Neural crest cell (in vitro differentiated cells): ENCODE results near the gene RIPK3. TPM values are rescaled to one million over a fixed set of nuclear protein-coding genes. Genes with fewer than 3 reads are reported as not detected.

Experiments used
- DNase-seq: peaks from one replicate; pipeline ENCODE4 v3.0.0; 2021; ENCODE audit warnings: low read depth, mixed read lengths, low spot score
- H3K27ac Mint-ChIP-seq: one replicate; pipeline ENCODE4 v1.8.0; 2021; ENCODE audit warnings: mild to moderate bottlenecking, mixed read lengths; ENCODE audit not compliant: unreplicated experiment
- H3K27me3 Mint-ChIP-seq: 2 replicates; pipeline ENCODE4 v1.8.0; 2021; ENCODE audit warnings: low read depth, mild to moderate bottlenecking, mixed read lengths
- H3K36me3 Mint-ChIP-seq: 2 replicates; pipeline ENCODE4 v1.8.0; 2021; ENCODE audit warnings: low read depth, mild to moderate bottlenecking, mixed read lengths
- H3K4me1 Mint-ChIP-seq: 2 replicates; pipeline ENCODE4 v1.8.0; 2021; ENCODE audit warnings: mixed read lengths
- H3K4me3 Mint-ChIP-seq: one replicate; pipeline ENCODE4 v1.8.0; 2021; ENCODE audit warnings: mild to moderate bottlenecking, mixed read lengths
- H3K9me3 Mint-ChIP-seq: 2 replicates; pipeline ENCODE4 v1.8.0; 2021; ENCODE audit warnings: mixed read lengths
- total RNA-seq: library from RNA; stranded (reverse); gene quantifications from 2 replicates; pipeline ENCODE4 v1.2.1, GENCODE V29; 2021
- TF ChIP-seq, protein P1 (sequence below): fragments of 200-600 bp; sonication (generic); conservative IDR thresholded peaks from 2 replicates; pipeline ENCODE4 v1.5.0; 2021; ENCODE audit warnings: antibody characterized with exemption, mild to moderate bottlenecking

RIPK3 gene
- total RNA-seq, 1 donor from 2014 or later, result not detected

GRCh38 chr14:24340606-24341005 lies 815 bp upstream of the RIPK3 start:
- H3K9me3 Mint-ChIP-seq, result no peaks in the 10 kb centered on the region
- TF ChIP-seq, protein P1, sequence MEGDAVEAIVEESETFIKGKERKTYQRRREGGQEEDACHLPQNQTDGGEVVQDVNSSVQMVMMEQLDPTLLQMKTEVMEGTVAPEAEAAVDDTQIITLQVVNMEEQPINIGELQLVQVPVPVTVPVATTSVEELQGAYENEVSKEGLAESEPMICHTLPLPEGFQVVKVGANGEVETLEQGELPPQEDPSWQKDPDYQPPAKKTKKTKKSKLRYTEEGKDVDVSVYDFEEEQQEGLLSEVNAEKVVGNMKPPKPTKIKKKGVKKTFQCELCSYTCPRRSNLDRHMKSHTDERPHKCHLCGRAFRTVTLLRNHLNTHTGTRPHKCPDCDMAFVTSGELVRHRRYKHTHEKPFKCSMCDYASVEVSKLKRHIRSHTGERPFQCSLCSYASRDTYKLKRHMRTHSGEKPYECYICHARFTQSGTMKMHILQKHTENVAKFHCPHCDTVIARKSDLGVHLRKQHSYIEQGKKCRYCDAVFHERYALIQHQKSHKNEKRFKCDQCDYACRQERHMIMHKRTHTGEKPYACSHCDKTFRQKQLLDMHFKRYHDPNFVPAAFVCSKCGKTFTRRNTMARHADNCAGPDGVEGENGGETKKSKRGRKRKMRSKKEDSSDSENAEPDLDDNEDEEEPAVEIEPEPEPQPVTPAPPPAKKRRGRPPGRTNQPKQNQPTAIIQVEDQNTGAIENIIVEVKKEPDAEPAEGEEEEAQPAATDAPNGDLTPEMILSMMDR, result no peak
- no peak overlapping the region for H3K27ac Mint-ChIP-seq
- DNase-seq, result no peak
- peaks cover 96% of the 10 kb centered on the region for H3K27me3 Mint-ChIP-seq
- no peaks in the 10 kb centered on the region for H3K4me1 Mint-ChIP-seq
- no peaks in the 10 kb centered on the region for H3K36me3 Mint-ChIP-seq
- no peak overlapping the region for H3K4me3 Mint-ChIP-seq

GRCh38 chr14:24338843-24339242 lies 948 bp downstream of the RIPK3 start:
- no peak for DNase-seq
- Mint-ChIP-seq H3K4me3 (no peak overlapping the region), H3K36me3 (no peaks in the 10 kb centered on the region)

DNA sequence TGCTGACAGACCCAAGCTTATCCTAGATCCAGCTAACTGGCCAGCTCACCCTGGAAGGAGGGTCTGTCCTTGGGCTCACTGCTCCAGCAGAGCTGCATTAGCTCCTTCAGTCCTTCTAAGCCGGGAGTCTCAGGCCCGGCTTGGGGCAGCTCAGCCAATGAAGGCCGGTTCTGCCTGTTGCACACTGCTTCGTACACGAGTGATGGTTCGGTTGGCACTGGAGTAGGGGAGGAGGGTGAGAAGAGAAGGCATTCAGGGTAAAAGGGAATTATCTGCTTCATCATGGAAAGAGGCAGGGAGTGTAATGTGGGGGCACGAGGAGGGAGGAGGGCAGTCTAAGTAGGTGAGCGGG lies 2.0 kb downstream of the RIPK3 start:
- no peak for DNase-seq
- Mint-ChIP-seq H3K36me3 (no peaks in the 10 kb centered on the region), H3K27me3 (peaks cover 98% of the 10 kb centered on the region), H3K9me3 (no peaks in the 10 kb centered on the region), H3K27ac (no peak overlapping the region), H3K4me1 (peaks cover 5% of the 10 kb centered on the region), H3K4me3 (no peak overlapping the region)
- TF ChIP-seq, protein P1, result no peak

More at GRCh38 chr14:24338843-24339242, 948 bp downstream of the RIPK3 start:
- TF ChIP-seq, protein P1, result no peak
- H3K27ac Mint-ChIP-seq, result no peak overlapping the region
- peaks cover 5% of the 10 kb centered on the region for H3K4me1 Mint-ChIP-seq
- H3K9me3 Mint-ChIP-seq, result no peaks in the 10 kb centered on the region
- H3K27me3 Mint-ChIP-seq, result peaks cover 97% of the 10 kb centered on the region

- no peak for DNase-seq
- no peak overlapping the region for H3K4me3 Mint-ChIP-seq
- H3K27ac Mint-ChIP-seq, result no peak overlapping the region
- H3K27me3 Mint-ChIP-seq, result peaks cover 99% of the 10 kb centered on the region
- no peaks in the 10 kb centered on the region for H3K9me3 Mint-ChIP-seq
- H3K4me1 Mint-ChIP-seq, result peaks cover 7% of the 10 kb centered on the region
- no peaks in the 10 kb centered on the region for H3K36me3 Mint-ChIP-seq
- TF ChIP-seq, protein P1, result no peak
Measured at GRCh38 chr14:24337144-24337823, 2.5 kb downstream of the RIPK3 start.

DNA sequence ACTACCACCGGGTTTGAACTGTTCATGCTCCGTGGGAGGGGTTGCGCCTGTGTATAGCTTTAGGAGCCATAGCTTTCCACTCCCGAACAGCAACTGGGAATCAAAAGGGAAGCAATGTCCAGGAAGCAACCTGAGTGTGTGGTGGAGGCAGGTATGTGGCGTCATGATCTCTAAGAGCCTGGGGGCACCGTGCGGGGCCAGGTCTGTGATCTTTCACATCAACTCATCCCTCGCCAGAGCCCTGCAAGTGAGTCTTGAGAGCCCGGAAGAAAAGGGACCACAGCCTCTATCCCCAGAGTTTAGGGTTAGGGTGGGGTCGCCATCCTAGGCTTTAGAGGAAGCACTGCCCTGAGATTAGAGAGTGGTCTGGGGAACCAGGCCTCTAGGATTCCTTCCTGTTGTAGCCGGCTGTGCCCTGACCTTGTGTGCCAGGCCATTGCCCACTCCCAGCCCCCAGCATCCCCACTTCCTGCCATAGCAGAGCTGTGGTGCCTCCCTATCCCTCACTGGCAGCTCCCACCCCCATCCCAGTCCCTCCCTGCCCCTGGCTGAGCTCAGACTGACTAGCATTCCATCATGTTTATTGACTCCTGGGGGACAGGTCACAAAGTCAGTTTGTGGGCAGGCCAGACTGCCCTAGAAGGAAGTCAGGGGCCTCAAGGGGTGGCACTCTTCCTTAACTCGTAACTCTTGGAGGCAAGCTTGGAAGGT lies 4.2 kb downstream of the RIPK3 start:
- Mint-ChIP-seq H3K4me3 (no peak overlapping the region), H3K4me1 (peaks cover 11% of the 10 kb centered on the region), H3K36me3 (no peaks in the 10 kb centered on the region), H3K9me3 (no peaks in the 10 kb centered on the region), H3K27ac (no peak overlapping the region), H3K27me3 (peaks cover 98% of the 10 kb centered on the region)
- DNase-seq, result no peak
- TF ChIP-seq, protein P1, result no peak
